GM18867 (cell line): ENCODE measurements around the gene PRMT9.
A peak's percentile ranks its signal among the peaks of the same experiment; 100 is the strongest.

Source experiments
- ATAC-seq: cut with Tn5 transposase; IDR thresholded peaks from one replicate; pipeline ENCODE4 v1.9.1; 2021; ENCODE audit warnings: mild to moderate bottlenecking, moderate library complexity; ENCODE audit not compliant: unreplicated experiment

PRMT9 gene

DNA sequence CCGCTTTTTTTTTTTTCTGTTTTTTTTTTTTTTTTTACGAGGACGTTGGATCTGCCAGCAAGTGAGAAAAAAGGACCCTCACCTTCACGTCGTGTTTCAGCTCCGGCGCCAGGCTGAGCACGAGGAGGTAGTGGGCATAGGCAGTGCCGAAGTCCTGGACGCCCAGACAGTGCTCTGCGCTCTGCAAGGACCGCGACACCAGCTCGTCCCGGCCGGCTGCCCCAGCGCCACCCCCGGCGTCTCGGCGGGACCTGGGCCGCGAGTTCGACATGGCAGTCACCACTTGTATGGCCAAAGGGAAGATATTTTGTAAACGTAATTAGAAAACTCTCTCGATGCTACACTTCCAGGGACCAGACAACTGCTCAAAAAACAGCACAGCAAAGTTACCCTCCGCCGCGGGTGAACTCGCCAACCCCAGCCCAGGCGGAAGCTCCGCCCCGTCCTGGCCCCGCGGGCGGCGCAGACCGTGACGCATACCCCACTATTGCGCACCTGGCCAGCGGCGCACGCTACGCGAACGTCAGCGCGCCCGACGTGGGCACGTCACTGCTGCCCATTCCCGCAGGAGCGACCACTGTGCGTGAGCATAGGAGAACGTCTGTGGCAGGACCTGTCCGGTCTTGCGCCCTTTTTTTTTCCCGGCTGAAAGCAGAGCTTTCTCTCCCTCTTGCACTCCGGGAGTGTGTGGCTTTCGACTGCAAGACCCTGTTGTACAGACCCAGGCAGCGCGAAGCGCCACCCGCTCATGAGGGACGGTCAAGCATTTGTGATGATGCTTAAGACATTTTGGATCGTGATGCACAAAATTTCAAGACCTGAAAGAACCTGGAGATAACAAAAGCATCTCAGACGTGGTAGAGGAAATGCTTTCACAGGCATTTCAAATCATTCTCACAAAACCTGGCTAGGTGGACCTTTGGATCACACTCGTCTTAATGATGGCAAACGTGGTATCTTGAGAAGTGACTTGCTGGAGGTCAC, at the start of gene PRMT9:
Gene PRMT9, minus strand, starts transcription at position 447 of the 984 bp plus-strand sequence. Its CDS starts 176 bp downstream, at position 271.
- ATAC-seq = peak; percentile 99

DNA sequence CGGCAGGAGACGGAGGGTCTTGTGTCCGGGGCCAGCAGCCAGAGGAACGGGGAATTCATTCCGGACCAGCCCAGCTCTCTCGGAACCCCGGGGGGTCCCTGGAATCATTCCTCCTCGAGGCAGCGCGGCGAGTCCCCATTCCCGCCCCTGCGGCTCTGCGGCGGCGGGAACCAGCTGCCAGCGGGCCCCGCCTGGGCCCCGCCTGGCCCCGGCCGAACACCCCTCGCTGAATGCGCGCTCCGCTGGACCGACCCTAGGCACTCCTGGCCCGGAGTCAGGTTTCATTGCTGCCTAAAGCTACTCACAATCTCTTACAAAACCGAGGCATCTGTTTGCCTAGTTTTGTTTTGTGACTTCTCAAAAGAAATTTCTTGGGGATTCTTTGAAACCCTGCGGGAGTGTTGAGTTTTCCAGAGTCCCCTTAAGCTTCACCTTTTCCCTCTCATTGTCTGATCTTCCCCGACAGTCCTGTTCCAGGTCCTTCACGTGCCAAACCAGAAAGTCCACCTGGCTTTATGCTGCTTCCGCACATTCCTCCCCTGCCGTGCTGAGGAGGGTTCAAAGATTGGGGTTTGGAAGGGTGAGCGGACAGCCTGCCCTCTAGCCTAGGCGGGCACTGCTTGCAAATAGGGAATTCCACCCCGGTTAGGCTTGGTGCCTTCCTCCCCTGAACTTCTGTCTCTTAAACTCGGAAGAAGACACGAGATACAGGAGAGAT, 48.7 kb upstream of the PRMT9 start:
- peak; percentile 25 for ATAC-seq

DNA sequence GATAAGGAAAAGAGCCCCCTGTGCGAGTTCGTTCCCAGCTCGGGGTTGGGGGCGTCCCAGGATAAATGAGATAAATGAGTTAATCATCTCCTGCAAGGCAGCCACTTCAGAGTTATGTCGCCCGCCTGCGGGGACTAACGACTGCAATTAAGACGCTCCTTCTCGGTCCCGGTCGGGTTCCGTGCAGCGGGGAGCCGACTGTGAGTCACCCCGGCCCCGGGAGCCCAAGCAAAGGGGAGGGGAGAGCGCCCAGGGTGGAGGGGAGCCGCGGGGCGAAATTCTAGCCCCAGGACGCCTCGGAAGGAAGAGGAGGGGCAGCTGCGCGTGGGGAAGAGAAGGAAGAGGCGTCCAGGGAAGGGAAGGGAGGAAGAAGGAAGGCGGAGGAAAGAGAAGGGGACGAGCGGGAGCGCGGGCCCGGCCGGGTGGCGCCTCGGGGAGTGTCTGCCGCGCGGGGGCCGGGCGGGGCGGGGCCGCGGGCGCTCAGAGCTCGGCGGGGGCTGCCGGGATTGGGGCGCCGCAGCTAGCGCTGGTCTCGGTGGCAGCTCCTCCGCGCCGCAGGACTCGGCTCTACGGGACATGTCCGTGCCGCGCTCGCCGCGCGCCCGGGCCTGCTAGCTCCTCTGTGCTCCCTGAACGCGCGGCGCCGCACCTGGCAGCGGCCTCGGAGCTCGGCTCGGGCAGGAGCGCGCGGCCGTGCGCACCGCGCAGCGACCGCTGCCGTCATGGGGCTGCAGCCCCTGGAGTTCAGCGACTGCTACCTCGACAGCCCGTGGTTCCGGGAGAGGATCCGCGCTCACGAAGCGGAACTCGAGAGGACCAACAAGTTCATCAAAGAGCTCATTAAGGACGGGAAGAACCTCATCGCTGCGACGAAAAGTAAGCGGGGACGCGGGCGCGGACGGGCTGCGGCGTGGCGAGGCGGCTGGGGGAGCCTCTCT, 47.9 kb upstream of the PRMT9 start, which contains the start of gene ARHGAP10:
Gene ARHGAP10, plus strand, starts transcription at position 509 of the 938 bp plus-strand sequence. Its CDS starts 214 bp downstream, at position 723.
- peak; percentile 66 for ATAC-seq

DNA sequence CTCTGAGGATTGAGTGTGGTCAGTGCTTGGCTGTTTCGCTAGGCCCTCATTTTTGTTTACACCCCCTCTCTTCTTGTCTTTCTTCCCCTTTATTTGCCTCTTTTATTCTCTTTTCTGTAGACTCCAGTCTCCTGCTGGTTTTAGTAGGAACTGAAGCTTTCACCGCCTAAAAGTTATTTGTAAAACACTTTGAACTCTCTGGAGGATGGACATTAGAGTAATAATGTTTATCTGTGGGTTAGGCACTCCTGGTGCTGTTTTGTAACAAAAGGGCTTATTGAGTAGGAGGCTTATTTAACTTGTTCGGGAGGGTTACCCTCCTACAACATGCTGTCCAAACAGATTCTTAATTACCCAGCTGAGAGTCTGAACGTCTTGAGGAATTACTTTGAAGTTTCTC, 46.4 kb upstream of the PRMT9 start:
- no peak for ATAC-seq

DNA sequence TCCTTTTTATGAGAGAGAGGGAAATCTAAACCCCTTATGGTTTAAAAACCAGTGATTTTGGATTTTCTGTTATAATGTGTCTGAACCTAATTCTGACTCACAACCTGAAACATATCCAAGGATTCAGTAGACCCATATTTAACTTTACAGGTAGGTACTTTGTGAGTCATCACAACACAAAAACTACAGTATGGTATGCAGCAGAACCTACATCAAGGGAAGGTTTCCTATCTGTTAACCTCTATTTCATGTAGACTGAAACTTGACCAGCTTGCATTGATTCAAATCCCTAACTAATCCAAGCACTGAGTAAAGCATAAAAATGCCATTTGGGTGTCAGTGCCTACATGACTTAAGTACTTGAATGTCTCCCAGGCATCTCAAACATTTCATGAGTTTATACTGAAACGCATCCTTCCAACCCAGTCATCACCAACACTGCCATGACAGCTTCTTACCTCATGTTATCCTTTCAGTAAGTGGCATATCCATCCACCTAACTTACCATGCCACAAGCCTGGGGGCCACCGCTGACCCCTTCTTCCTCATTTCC, 43.6 kb upstream of the PRMT9 start:
- no peak for ATAC-seq

DNA sequence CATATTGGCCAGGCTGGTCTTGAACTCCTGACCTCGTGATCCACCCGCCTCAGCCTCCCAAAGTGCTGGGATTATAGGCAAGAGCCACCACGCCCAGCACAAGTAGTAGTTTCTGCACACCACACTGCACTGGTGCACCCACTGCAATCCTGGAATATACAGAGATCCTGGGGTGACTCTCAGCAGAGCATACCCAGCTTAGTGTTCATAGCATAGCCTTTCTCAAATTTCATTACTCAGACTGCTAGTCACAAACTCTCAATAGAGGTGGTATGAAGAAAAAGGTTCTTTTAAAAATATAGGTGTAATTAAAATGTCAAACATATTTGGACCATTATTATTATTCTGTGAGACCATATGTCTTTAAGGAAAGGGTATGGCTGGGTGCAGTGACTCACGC, 41.7 kb upstream of the PRMT9 start:
- ATAC-seq = no peak

DNA sequence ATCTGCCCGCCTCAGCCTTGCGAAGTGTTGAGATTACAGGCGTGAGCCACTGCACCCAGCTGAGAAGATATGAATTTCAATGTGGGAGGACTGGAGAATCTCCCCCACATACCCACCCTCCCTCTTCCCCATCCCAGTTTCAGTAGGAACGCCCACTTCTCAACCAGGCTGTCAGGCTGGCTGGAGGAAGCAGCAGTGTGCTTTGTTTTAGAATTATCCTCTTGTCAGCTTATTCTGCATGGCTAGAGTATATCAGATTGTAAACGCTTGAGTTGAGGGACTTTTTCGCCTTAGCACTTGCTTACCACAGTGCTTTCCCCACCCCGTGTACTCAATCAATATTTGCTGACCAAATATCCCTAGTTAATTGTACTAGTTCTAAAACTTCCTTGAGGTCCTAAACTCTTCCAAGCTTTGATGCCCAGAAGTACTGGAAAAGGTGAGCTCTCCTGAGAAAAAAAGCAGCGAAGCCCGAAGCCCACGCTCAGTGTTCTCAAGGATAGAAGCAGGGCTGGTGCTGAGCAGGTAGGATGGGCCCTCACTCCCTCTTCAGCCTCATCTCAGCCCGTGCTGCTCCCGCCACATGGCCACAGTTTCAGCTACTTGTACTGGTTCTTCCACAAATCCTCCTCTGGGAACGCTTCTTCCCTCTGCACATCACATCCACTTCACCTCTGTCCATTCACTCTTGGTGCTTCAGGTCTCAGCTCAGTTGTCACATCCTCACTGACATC, 40.7 kb upstream of the PRMT9 start:
- no peak for ATAC-seq

DNA sequence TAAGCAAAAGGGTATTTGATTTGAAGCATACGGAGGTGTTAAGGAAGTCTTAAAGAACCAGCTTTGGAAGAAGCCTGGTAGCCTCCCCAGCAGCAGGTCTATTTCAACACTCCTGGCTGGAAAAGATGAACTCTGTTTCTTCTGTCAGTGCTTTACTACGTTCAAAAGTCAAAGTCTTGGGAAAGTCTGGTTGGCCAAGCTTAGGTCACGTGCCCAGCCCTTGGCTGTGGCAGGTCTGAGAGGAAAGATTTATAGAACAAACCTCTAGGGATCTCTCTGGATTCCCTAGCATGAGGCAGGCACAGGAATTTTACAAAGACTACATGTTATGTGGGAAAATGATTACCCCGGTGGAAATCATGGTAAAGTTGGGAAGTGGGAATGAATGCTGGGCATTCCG, 39.4 kb upstream of the PRMT9 start:
- ATAC-seq = no peak

DNA sequence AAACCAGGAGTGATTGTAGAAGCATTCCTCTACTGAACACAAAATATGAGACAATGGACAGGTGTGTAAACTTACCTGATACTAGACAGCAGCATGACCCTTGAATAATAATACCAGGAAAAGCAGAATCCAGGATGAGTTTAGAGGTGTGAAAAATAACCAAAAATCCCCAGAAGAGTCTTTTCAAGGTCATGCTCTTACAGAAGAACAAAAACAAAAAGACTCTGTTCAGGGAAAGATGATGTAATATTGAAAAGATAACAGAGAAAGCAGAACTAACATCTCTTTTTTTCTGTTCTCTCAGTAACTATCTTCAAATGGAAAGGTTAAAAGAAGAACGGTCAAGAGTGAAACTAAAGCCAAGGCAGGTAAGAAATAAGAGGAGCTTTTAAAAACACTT, 33.9 kb upstream of the PRMT9 start:
- ATAC-seq = peak; percentile 92

DNA sequence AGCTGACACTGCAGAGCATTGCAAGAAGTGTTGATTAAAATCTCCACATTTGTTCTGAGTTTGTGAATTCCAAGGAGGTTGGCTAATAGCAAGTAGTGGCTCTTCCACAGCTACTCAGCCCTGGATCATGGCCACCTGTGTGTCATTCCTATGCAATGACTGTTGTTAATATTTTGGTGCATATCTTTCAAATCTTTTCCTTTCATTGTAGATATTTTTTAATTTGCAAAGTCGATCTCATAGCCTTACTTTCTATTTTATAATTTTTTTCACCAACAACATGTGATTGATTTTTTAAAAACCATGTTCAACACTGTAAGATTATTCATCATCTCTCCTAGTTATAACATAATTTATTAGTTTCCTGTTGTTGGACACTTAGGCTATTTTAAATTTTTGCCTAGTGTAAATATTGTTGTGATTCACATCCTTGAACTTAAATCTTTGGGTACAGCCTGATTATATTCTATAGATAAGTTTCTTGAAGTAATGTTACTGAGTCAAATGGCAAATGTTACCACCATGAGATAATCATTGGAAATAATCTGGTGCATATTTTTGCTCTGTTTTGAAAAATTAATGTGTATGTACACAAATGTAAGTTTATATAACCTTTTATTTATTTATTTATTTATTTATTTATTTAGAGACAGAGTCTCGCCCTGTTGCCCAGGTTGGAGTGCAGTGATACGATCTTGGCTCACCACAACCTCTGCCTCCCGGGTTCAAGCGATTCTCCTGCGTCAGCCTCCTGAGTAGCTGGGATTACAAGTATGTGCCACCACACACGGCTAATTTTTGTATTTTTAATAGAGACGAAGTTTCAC, 30.8 kb upstream of the PRMT9 start:
- no peak for ATAC-seq

DNA sequence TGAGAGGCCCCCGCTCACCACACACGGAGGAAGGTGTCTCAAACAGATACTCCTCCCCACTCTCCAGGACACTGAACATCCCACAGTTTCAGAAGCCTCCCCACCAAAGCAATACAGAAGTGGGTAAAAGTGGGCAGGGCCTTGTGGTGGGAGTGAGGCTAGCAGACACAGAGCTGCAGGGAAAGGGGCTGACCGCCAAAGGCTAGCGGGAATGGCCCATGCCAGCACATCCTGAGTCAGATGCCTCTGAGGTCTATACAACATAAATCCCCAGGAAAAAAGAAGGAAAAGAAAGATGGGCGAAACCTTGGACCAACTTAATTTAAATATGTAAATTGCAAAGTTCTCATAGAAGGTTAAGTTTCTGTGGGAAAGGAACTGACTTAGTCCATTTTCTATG, 26.0 kb upstream of the PRMT9 start:
- no peak for ATAC-seq

DNA sequence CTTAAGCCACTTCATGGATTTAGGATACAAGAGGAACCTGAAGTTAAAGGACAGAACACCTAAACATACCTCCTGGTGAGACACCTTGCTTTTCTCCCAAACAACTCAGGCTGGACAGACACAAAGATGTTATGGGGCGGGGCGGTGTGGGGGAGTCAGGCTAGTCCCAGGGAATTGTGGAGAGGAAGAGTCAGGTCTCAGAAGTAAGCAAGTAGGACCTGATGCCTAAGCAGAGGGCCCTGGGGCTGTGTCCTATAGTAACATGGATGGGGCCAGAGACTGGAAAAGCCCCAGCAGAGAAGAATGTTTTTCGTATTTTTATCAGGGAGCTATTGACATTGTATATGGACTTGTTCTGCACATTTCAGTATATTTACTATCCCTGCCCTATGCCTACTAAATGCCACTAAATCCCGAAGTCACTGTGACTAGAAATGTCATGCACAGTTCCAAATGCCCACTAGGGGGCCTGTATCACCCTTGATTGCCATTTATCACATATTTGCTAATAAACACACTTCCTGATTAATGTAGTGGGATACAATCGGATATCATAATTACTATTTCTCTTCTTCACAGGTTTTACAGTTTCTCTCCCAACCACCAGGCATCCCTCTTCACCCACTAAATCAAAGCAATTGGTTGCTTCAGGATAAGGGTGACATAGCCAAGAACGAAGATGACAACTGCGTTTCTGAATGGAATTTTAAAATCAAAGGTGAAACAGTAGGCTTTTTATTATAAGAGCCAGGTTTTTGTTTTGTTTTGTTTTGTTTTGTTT, 24.1 kb upstream of the PRMT9 start:
- peak; percentile 75 for ATAC-seq

DNA sequence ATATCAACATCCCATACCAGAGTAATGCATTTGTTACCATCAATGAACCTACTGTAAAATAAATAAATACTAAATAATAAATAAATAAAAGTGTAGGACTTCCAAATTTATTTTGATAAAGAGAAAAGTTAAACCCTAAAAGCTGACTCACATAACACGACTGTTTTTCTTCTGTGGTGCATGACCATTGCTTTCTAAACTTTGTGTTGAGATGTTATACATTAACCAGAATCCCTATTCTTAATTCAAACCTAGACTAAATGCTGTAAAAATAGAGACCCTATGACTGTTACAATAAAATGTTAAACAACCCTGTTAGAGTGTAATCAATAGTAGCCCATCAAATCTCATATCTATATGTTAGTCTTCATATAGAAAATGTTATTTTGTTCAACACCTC, 20.9 kb upstream of the PRMT9 start:
- ATAC-seq = no peak

DNA sequence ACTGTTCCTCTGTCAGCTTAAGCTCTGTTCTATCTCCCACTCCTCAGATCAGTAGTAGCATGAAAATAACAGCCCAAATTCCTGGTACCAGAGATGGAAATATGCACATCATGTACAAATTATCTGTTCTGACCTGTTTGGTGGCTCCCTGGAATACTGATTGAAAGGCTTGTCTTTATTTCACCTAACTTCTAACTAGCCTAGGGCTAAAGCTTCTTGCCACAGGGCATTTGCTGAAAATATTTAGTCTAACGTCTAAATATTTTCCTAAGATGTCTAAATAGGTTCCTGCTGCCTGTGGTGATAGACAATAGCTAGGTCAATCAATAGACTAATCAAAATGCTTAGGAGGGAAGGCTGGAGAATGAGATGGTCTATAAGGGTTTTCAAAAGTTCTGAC, 12.9 kb upstream of the PRMT9 start:
- ATAC-seq = no peak

DNA sequence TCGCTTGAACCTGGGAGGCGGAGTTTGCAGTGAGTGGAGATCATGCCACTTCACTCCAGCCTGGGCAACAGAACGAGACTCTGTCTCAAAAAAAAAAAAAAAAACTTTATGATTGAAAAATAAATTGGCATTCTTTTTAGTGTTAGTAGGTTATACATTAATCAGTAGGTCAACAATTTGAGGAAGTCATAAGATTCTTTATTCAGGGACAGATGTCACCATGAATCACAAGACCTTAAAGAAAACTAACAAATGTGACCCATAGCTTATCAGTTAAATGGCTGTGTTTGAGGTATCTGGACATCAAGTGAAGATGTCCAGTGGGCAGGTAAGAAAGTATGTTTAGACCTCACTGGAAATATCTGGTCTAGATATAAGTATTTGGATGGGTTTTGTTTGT, 9.3 kb upstream of the PRMT9 start:
- no peak for ATAC-seq

DNA sequence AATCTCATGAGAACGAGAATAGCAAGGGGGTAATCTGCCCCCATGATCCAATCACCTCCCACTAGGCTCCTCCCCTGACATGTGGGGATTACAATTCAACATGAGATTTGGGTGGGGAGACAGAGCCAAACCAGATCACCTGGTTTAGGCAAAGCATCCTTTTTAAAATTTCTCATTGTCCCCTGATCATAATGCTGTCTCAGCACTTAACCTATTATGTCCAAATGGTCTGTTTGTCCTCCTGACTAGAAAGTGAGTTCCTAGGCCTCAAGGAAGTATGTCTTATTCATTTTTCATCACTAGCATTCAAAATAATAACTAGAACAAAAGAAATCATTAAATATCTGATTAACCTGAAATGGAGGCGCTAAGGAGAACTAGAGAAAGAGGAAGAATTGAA, 7.9 kb upstream of the PRMT9 start:
- ATAC-seq = no peak

DNA sequence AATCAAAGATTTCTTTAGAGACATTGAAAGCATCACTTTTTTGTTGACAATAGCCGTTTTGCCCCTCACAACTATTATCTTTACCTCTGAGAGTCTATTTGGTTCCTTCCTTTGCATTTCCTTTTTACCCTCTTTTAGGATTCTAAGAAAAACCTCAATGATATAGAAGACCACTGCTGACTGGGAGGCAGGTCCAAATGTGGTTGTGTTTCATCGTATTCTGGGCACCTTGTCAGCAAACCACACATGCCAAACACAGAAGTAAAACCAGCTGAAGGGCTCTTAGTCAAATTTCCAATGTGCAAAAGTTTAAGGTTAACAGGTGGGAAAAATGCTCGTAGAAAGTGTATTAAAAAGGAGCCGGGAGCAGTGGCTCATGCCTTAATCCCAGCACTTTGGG, 5.1 kb upstream of the PRMT9 start:
- ATAC-seq = no peak

DNA sequence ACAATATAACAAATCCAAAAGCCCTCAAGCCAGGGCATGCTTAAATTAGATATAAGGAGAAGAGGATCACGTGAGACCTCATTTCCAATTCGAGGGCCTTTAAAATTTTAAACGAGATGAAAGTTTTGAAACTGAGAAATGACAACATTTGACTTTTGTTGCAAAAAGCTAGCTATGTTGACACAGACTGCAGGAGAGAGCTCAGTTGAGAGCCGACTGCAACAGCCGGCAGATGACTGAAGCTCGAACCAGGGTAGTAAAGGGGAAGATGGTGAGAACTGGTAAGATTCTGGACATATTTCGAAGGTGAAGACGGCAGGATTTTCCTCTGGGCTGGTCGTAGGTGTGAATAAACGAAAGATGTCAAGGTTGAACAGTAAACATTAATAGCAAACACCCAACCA, 773 bp downstream of the PRMT9 start:
- ATAC-seq = no peak
